ENCODE data around the gene DNAH8.

- TF ChIP-seq EP300 (IDR thresholded peaks at IDR 0.05): no peak
- TF ChIP-seq, protein P1, sequence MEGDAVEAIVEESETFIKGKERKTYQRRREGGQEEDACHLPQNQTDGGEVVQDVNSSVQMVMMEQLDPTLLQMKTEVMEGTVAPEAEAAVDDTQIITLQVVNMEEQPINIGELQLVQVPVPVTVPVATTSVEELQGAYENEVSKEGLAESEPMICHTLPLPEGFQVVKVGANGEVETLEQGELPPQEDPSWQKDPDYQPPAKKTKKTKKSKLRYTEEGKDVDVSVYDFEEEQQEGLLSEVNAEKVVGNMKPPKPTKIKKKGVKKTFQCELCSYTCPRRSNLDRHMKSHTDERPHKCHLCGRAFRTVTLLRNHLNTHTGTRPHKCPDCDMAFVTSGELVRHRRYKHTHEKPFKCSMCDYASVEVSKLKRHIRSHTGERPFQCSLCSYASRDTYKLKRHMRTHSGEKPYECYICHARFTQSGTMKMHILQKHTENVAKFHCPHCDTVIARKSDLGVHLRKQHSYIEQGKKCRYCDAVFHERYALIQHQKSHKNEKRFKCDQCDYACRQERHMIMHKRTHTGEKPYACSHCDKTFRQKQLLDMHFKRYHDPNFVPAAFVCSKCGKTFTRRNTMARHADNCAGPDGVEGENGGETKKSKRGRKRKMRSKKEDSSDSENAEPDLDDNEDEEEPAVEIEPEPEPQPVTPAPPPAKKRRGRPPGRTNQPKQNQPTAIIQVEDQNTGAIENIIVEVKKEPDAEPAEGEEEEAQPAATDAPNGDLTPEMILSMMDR (IDR thresholded peaks at IDR 0.05): no peak
These were observed 99.7 kb downstream of the DNAH8 start for GRCh38 chr6:38814761-38815160.

All from tibial nerve (tissue), 4 donors.